NCI-H1048 (cell line): ENCODE measurements around the gene CARS2.
"Not testable (repeated sequence)": the region's sequence is repeated elsewhere in the genome, so short reads cannot be mapped to it uniquely, and the experiment has no call there.

Experiments
- DNase-seq: peaks from one replicate; lab custom pipeline; 2025; lab: John Stamatoyannopoulos, UW

CARS2 gene

DNA sequence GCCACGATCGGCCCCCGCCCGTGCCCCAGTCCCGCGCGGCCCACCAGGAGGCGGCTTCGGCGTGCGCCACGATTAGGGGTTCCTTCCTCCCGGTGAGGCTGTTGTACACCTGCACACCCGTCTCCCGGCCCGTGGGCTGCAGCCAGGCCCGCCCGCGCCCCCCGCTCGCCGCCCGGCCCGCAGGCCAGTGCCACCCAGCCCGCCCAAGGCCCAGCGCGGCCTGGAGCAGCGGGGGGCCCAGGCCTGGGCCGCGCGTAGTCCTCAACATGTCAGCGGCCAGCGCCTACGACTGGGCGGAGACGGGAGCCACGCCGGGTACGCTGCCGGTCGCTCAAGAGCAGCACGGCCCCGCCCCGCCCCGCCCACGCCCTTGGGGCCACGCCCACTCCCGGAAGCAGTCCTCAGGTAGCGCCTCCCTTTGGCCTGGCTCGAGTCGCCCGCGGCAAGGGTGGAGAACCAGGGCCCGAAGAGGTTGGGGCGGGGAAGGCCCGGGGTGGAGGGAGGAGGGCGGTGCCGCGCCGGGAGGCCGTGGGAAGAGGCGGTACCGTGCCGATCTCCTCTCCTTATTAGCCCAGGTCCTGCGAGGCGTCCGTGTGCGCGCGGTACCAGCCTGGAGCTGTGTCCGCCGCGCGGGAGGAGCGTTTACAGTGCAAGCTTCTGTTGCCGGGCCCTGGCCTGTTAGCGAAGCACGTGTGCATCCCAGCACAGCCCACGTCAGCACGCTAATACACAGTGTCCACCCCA, at the start of gene CARS2:
Gene CARS2, minus strand, starts transcription at position 291 of the 744 bp plus-strand sequence. Its CDS starts 23 bp downstream, at position 268.
- DNase-seq: peak; percentile 88

DNA sequence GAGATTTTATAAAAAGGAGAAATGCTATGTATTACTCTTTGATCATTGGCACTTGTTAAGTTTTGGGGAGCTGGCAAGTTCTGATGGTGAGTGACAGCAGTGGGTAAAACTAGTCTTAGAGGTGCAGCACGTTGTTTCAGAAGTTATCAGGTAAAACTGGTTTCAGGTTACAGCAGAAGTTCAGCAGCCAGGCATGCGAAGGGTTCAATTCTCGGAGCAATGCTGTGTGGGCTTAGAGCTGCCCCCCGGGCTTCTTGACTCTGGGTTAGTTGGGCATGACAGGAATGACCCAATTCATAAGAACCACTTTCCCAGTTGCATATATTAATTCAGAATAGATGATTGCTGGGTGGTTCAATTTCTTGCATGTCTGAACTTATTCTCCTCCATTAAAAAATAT, 42.4 kb upstream of the CARS2 start:
- no peak for DNase-seq

GRCh38 chr13:110746438-110746837, 40.5 kb upstream of the CARS2 start:
- DNase-seq: no peak

GRCh38 chr13:110743687-110744086, 37.8 kb upstream of the CARS2 start:
- no peak for DNase-seq

GRCh38 chr13:110737555-110737954, 31.6 kb upstream of the CARS2 start:
- no peak for DNase-seq

DNA sequence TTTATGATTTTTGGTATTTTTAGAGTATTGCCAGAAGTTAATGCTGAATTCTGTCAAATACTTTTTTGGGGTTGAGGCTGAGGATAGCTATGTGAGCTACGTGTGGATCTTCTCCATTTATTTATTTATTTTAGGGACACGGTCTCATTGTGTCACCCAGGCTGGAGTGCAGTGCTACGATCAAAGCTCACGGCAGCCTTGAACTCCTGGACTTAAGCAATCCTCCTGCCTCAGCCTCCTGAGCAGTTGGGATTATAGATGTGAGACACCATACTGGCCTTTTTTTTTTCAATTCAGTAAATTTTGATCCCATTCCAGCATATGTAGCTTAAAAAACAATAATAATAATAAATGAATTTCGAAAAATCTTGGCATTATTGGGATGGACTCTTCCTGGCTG, 28.6 kb upstream of the CARS2 start:
- no peak for DNase-seq

- no peak for DNase-seq
Measured at GRCh38 chr13:110731072-110731471, 25.2 kb upstream of the CARS2 start.

GRCh38 chr13:110726726-110727125, 20.8 kb upstream of the CARS2 start:
- no peak for DNase-seq

- not testable (repeated sequence) for DNase-seq
Measured at GRCh38 chr13:110726153-110726552, 20.2 kb upstream of the CARS2 start.

GRCh38 chr13:110723598-110723997, 17.7 kb upstream of the CARS2 start:
- no peak for DNase-seq

DNA sequence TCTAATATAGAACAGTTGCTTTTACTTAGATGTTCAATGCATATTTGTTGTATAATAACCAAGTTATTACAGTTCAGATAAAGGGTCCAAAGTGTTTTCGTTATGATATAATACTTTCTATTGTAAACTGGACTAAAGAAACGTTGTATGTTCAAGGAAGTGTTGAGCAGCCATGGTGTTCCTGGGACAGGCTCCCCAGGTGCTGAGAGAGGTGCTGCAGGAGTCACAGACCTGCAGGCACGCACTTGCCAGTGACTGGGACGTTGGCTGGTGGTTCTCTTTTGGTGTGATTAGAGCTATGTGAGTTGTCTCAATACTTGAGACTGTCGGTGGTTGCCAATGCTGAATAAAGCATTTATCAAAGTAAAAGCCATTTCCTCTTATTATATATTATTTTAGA, 17.1 kb upstream of the CARS2 start:
- no peak for DNase-seq

GRCh38 chr13:110719036-110719710, 13.3 kb upstream of the CARS2 start:
- DNase-seq: no peak

DNA sequence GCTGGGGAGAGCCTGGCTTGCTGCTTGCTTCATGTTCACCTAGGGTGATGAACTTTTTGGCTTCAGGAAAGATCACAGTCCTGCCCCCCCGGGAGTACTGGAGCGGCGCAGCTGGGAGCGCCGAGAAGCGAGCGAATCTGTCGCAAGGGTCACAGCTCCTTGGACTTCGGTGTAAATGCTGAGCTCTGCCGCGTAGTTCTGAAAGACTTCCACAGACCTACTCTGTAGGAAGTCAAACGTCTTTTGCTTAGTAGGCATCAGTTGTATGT, 10.3 kb upstream of the CARS2 start:
- no peak for DNase-seq

- DNase-seq: peak; percentile 98
Measured at GRCh38 chr13:110715395-110716246, 9.7 kb upstream of the CARS2 start.

DNA sequence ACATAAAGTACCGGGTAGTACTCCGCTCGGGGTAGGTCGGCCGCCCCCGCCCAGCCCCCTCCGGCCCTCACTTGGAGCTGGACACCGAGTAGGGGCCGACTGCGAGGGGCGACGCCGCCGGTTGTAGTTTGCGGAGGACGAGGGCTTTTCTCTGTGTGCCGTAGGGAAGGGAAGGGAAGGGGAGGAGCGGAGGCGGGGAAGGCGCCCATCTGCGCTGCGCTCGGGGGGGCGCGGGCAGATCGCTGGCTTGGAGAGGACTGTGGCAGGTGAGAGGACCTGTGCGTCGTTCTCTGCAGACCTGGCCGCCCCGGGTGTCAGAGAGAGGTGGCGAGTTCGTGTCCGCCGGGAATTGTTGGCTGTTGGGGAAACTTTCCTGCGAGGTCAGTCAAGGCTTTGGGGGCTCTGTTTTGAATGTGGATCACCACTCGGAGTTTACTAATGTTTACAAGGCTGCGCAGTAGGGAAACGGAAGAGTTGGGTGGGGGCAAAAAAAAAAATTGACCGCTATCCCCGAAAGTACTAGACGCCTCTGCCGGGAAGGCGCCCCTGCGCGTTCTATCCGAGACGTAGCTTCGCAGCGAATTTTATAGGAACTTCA, 9.0 kb upstream of the CARS2 start:
- DNase-seq: no peak

GRCh38 chr13:110713981-110714796, 8.3 kb upstream of the CARS2 start:
- DNase-seq: no peak

DNA sequence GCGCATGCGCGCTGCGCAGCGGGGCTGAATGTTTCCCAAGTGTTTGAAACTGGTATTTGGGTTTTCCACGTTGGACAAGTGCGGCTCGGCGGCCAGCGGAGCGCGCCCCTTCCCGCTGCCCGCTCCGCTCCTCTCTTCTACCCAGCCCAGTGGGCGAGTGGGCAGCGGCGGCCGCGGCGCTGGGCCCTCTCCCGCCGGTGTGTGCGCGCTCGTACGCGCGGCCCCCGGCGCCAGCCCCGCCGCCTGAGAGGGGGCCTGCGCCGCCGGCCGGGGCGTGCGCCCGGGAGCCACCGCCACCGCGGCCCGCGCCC, 7.7 kb upstream of the CARS2 start, which contains the start of gene ING1:
Gene ING1, plus strand, starts transcription at position 59 of the 311 bp plus-strand sequence. CDS start 450 bp downstream, outside the sequence.
- DNase-seq: no peak

- DNase-seq: peak; percentile 95
Measured at GRCh38 chr13:110712849-110713641, 7.1 kb upstream of the CARS2 start.

- peak; percentile 76 for DNase-seq
Measured at GRCh38 chr13:110712081-110712848, 6.3 kb upstream of the CARS2 start.
